HG02973 (cell line): Measurements from ENCODE around the gene PRXL2C.
"Not testable (repeated sequence)": the region's sequence is repeated elsewhere in the genome, so short reads cannot be mapped to it uniquely, and the experiment has no call there.

Experiments used
- ATAC-seq: cut with Tn5 transposase; IDR thresholded peaks from one replicate; pipeline ENCODE4 v1.9.1; 2021; ENCODE audit warnings: moderate library complexity; ENCODE audit not compliant: unreplicated experiment

Gene PRXL2C

GRCh38 chr9:96651626-96652025, 3.5 kb downstream of the PRXL2C start:
- ATAC-seq = no peak

GRCh38 chr9:96649620-96650324, 5.3 kb downstream of the PRXL2C start:
- ATAC-seq = no peak

- ATAC-seq = no peak
Observed at GRCh38 chr9:96646081-96646991, 8.8 kb downstream of the PRXL2C start.

GRCh38 chr9:96644137-96644536, 11.0 kb downstream of the PRXL2C start:
- no peak for ATAC-seq

- no peak for ATAC-seq
Observed at GRCh38 chr9:96641514-96641913, 13.6 kb downstream of the PRXL2C start.

- ATAC-seq = no peak
Observed at GRCh38 chr9:96638606-96639364, 16.3 kb downstream of the PRXL2C start.

GRCh38 chr9:96636368-96636767, 18.7 kb downstream of the PRXL2C start:
- ATAC-seq = no peak

- ATAC-seq = not testable (repeated sequence)
Observed at GRCh38 chr9:96633579-96633978, 21.5 kb downstream of the PRXL2C start.

GRCh38 chr9:96626912-96627311, 28.2 kb downstream of the PRXL2C start:
- ATAC-seq = no peak

GRCh38 chr9:96621618-96622017, 33.5 kb downstream of the PRXL2C start:
- ATAC-seq = no peak

GRCh38 chr9:96620832-96621269, 34.3 kb downstream of the PRXL2C start:
- no peak for ATAC-seq

- no peak for ATAC-seq
Observed at GRCh38 chr9:96620181-96620514, 35.0 kb downstream of the PRXL2C start.

GRCh38 chr9:96619491-96620180, 35.5 kb downstream of the PRXL2C start, which contains the start of gene CDC14B:
CDC14B (minus strand) TSS chr9:96619843; CDS start chr9:96619378, 465 bp downstream.
- peak; percentile 51 for ATAC-seq

- ATAC-seq = no peak
Observed at GRCh38 chr9:96619124-96619465, 36.0 kb downstream of the PRXL2C start.

GRCh38 chr9:96618209-96619123, 36.7 kb downstream of the PRXL2C start:
- no peak for ATAC-seq

GRCh38 chr9:96617439-96618185, 37.5 kb downstream of the PRXL2C start:
- ATAC-seq = no peak

- ATAC-seq = no peak
Observed at GRCh38 chr9:96616817-96617438, 38.2 kb downstream of the PRXL2C start.

GRCh38 chr9:96615411-96615810, 39.7 kb downstream of the PRXL2C start:
- no peak for ATAC-seq

- not testable (repeated sequence) for ATAC-seq
Observed at GRCh38 chr9:96614664-96615063, 40.5 kb downstream of the PRXL2C start.
